Posterior vena cava (tissue), 2 donors: ENCODE results near the gene OR2AT4. TPM values are rescaled to one million over a fixed set of nuclear protein-coding genes. Genes with fewer than 3 reads are reported as not detected.

Experiments used
- DNase-seq: peaks from one replicate; pipeline ENCODE4 v3.0.0-alpha.2; 2020; ENCODE audit warnings: low spot score
- intact Hi-C, 2 donors: fragments of 100-400 bp; cut with DNase I; formaldehyde crosslinking; loops; one replicate each; pipeline versions ENCODE4 v1.14.1 to v1.14.2; 2022 to 2023
- total RNA-seq, 2 donors: library from RNA; stranded (reverse); fragmentation: NEBNext Ultra II Directional; extraction: Animal tissue kit (Norgen Biotek cat#: 25700); gene quantifications; one replicate each; pipeline ENCODE4 v1.2.1, GENCODE V29; 2021
- donor health status: DM: yes; HTN: yes; CAD: no.
- donor health status: DM: yes; HTN: yes; CAD: no.

Gene OR2AT4
- total RNA-seq, 2 donors from 2014 or later: not detected

- DNase-seq: no peak
- intact Hi-C loops: no loop called here
Measured at GRCh38 chr11:75041263-75041662, 55.4 kb downstream of the OR2AT4 start.

- intact Hi-C loops: no loop called here
- DNase-seq: no peak
Measured at GRCh38 chr11:75040167-75040770, 56.4 kb downstream of the OR2AT4 start.

GRCh38 chr11:75035911-75036565 is 60.6 kb downstream of the OR2AT4 start:
- DNase-seq: no peak
- intact Hi-C loops: no loop called here

- intact Hi-C loops: no loop called here
Measured at GRCh38 chr11:75035256-75035655, 61.4 kb downstream of the OR2AT4 start.

GRCh38 chr11:75033916-75034315 is 62.8 kb downstream of the OR2AT4 start:
- no peak for DNase-seq
- intact Hi-C loops: no loop called here

More at GRCh38 chr11:75035256-75035655, 61.4 kb downstream of the OR2AT4 start:
- no peak for DNase-seq

GRCh38 chr11:75032550-75032935 is 64.1 kb downstream of the OR2AT4 start:
- DNase-seq: no peak
- intact Hi-C loops: no loop called here

GRCh38 chr11:75031771-75032549 is 64.7 kb downstream of the OR2AT4 start:
- peak; percentile 88 for DNase-seq
- intact Hi-C loops: no loop called here

Other genes starting within 250 kb of the OR2AT4 start
- gene XRRA1, start 147.8 kb downstream of the OR2AT4 start, total RNA-seq: 10 to 100 TPM in 1 of 2 donors, 1 to 10 TPM in 1; 6.9 to 14.0 TPM
- gene SPCS2, start 147.6 kb downstream of the OR2AT4 start, total RNA-seq: 100 to 1,000 TPM; 109 to 113 TPM
- 1 to 10 TPM; 6.3 to 6.8 TPM for gene NEU3, start 107.9 kb downstream of the OR2AT4 start, total RNA-seq
- 100 to 1,000 TPM in 1 of 2 donors, 10 to 100 TPM in 1; 95.3 to 171 TPM for gene SLCO2B1, start 54.2 kb upstream of the OR2AT4 start, total RNA-seq
- gene TPBGL, start 143.9 kb upstream of the OR2AT4 start, total RNA-seq: under 1 TPM; 0.46 to 0.67 TPM